K562 (cell line): Measurements from ENCODE around the gene KYAT1. TPM values are rescaled to one million over a fixed set of nuclear protein-coding genes. Genes with fewer than 3 reads are reported as not detected.
A peak's percentile ranks its signal among the peaks of the same experiment; 100 is the strongest.

Experiments used
- CCNT2 ChIP-seq: IDR thresholded peaks from 2 replicates; pipeline ENCODE4 v1.6.1; 2011; ENCODE audit warnings: borderline replicate concordance, low read depth, mild to moderate bottlenecking, moderate library complexity, mixed read lengths, low read length; ENCODE audit not compliant: insufficient read length; ENCODE audit errors: extremely low read depth
- CHCHD3 ChIP-seq: fragments of 250-450 bp; sonication (Bioruptor Pico); IDR thresholded peaks from 2 replicates; pipeline ENCODE4 v2.1.2; 2022; ENCODE audit warnings: mild to moderate bottlenecking
- ELF1 ChIP-seq: fragments of 200-800 bp; sonication (Bioruptor generic); IDR thresholded peaks from 2 replicates; pipeline ENCODE4 v1.6.1; 2016; ENCODE audit warnings: missing genetic modification characterization, missing compliant biosample characterization
- HNRNPK ChIP-seq: fragments of 200-400 bp; formaldehyde crosslinking; IDR thresholded peaks from one replicate; pipeline ENCODE4 v1.6.1; 2018; ENCODE audit warnings: mild to moderate bottlenecking, low read depth, low read length; ENCODE audit not compliant: poor library complexity, severe bottlenecking
- IFI16 ChIP-seq: fragments of 250-450 bp; sonication (Bioruptor Pico); IDR thresholded peaks from 2 replicates; pipeline ENCODE4 v2.1.2; 2022; ENCODE audit warnings: mild to moderate bottlenecking, inconsistent platforms
- JUNB ChIP-seq: fragments of 450-650 bp; formaldehyde crosslinking; conservative IDR thresholded peaks from 2 replicates; pipeline ENCODE4 v1.4.0; 2020; ENCODE audit warnings: mild to moderate bottlenecking
- KDM4B ChIP-seq, 2 experiments: fragments of 450-650 bp in 1 of 2; sonication (generic) in 1 of 2; IDR thresholded peaks; 2 replicates each; pipeline ENCODE4 v1.6.1; 2016 to 2017; ENCODE audit warnings: borderline replicate concordance in 2 of 2, antibody characterized with exemption in 1 of 2, low read depth in 1 of 2, mild to moderate bottlenecking in 1 of 2
- KLF13 ChIP-seq: fragments of 450-650 bp; IDR thresholded peaks from 2 replicates; pipeline ENCODE4 v1.6.1; 2016; ENCODE audit warnings: missing genetic modification characterization, low read depth, mild to moderate bottlenecking, missing compliant biosample characterization, moderate library complexity, borderline replicate concordance
- MXI1 ChIP-seq: IDR thresholded peaks from 2 replicates; pipeline ENCODE4 v1.6.1; 2011; ENCODE audit warnings: low read depth, mild to moderate bottlenecking, improper control_type of control experiment, low read length
- NFIC ChIP-seq: fragments of 450-650 bp; IDR thresholded peaks from 2 replicates; pipeline ENCODE4 v1.6.1; 2017; ENCODE audit warnings: mild to moderate bottlenecking, inconsistent platforms
- NFYB ChIP-seq: IDR thresholded peaks from 2 replicates; pipeline ENCODE4 v1.6.1; 2011; ENCODE audit warnings: mild to moderate bottlenecking, moderate library complexity; ENCODE audit not compliant: insufficient read length; ENCODE audit errors: extremely low read depth
- POLR2AphosphoS2 ChIP-seq: IDR thresholded peaks from 2 replicates; pipeline ENCODE4 v1.6.1; 2012; ENCODE audit warnings: low read length, improper control_type of control experiment
- PTRF ChIP-seq: fragments of 450-650 bp; IDR thresholded peaks from 2 replicates; pipeline ENCODE4 v1.6.1; 2016; ENCODE audit warnings: mild to moderate bottlenecking, missing genetic modification characterization, missing compliant biosample characterization
- TCF7L2 ChIP-seq: fragments of 150-350 bp; IDR thresholded peaks from 2 replicates; pipeline ENCODE4 v1.6.1; 2016; ENCODE audit warnings: low read depth, mild to moderate bottlenecking, low read length, moderate library complexity
- ZNF551 ChIP-seq: fragments of 250-450 bp; sonication (Bioruptor Pico); IDR thresholded peaks from 2 replicates; pipeline ENCODE4 v1.5.0; 2021; ENCODE audit warnings: mild to moderate bottlenecking, moderate library complexity
- polyA plus RNA-seq, 8 experiments: library from polyadenylated mRNA; depleted of rRNA in 4 of 8; stranded (reverse) in 5 of 8; unstranded in 3 of 8; fragments of >200 nt; fragmentation: Nextera tagmentation in 2 of 8; fragmentation: Illumina TruSeq in 1 of 8; extraction: Ambion mirVana in 2 of 8; extraction: Trizol in 1 of 8; gene quantifications; 2 replicates each; pipeline versions ENCODE4 v1.2.1 to v1.2.3, GENCODE V29; 2011 to 2014; ENCODE audit warnings: inconsistent platforms in 1 of 8, missing spikeins in 1 of 8
- total RNA-seq, 7 experiments: library from RNA; depleted of rRNA in 6 of 7; stranded (reverse); fragments of >200 nt in 6 of 7; fragmentation: Illumina TruSeq in 2 of 7; extraction: Trizol in 2 of 7; gene quantifications; 2 replicates each; pipeline versions ENCODE4 v1.2.1 to v1.2.3, GENCODE V29; 2011 to 2021; ENCODE audit warnings: low replicate concordance in 1 of 7
- TF ChIP-seq, protein P1 (sequence below): fragments of 250-450 bp; sonication (Bioruptor Pico); IDR thresholded peaks from 2 replicates; pipeline ENCODE4 v1.8.0; 2022; ENCODE audit warnings: inconsistent platforms, mild to moderate bottlenecking, moderate library complexity, borderline replicate concordance
- TF ChIP-seq, protein P2 (sequence below): fragments of 250-450 bp; sonication (Bioruptor Pico); IDR thresholded peaks from 2 replicates; pipeline ENCODE4 v1.4.0; 2020; ENCODE audit warnings: mild to moderate bottlenecking, moderate library complexity, borderline replicate concordance
- TF ChIP-seq, protein P3 (sequence below): fragments of 250-450 bp; sonication (Bioruptor Pico); IDR thresholded peaks from 2 replicates; pipeline ENCODE4 v1.8.0; 2021; ENCODE audit warnings: borderline replicate concordance, mild to moderate bottlenecking, moderate library complexity; ENCODE audit not compliant: poor library complexity, severe bottlenecking
- TF ChIP-seq, protein P4 (sequence below): sonication (generic); formaldehyde crosslinking; IDR thresholded peaks from 2 replicates; pipeline ENCODE4 v1.8.0; 2022; ENCODE audit warnings: missing genetic modification reagents, mild to moderate bottlenecking, borderline replicate concordance
- TF ChIP-seq, protein P5 (sequence below): fragments of 200-800 bp; sonication (Bioruptor generic); IDR thresholded peaks from 2 replicates; pipeline ENCODE4 v1.6.1; 2017; ENCODE audit warnings: missing genetic modification characterization, missing compliant biosample characterization

Gene KYAT1
- total and polyA plus RNA-seq, 9 of the 15 experiments (the other 6 are each of a cell fraction or from before 2014, with no cell fraction given): 6.4 to 16.8 (median 11.1) TPM

DNA sequence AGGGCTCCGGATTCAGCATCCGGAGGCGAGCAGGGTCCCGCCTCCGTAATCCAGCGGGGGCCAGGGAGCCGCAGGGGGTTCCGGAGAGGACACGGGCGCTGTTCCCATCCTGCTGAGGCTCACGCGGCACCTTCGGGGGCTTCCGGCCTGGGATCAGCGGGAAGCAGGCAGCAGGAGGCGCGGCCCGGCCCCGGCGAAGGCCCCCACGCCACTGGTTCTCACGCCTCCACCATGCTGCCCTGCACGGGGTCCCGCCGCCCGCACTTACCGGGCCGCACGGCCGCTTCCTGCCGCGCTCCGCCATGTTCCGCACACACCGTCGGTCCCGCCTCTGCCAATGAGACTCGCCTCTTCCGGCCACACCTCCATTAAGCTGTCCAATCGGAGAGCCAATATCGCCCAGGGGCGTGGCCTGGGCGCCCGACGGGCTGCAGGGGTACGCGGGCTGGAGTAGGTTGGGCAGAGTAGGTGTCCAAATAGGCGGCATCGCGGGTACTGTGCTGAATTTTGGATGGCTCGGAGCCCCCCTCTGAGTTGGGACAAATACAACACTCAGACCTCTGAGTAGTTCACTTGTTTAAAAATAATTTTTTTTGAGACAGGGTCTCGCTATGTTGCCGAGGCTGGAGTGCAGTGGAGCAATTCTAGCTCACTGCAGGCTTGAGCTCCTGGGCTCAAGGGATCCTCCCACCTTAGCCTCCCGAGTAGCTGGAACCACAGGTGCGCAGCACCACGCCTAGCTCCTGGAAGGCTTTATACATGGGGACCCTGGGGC lies 52.1 kb downstream of the KYAT1 start, which contains the start of gene SPOUT1 (continued):
- TF ChIP-seq NFYB (peak; percentile 43), TCF7L2 (no peak), KDM4B (IDR thresholded peaks at IDR 0.05; ENCODE audit: borderline replicate concordance in 2 of 2, low read depth in 1 of 2) (peak in 1 of 2 experiments; percentile 76; a peak in 1 of 4 replicates), PTRF (tag) (no peak), ZNF551 (CRISPR knock-in tag) (no peak), ELF1 (tag) (peak; percentile 66), IFI16 (CRISPR knock-in tag) (no peak), CCNT2 (peak; percentile 52), POLR2AphosphoS2 (0 out of 2 replicates have a peak, but pooled peaks have one; percentile 42), KLF13 (tag) (peak; percentile 16; the same call in 1 of the 2 replicates), NFIC (no peak), HNRNPK (no peak), MXI1 (no peak), CHCHD3 (CRISPR knock-in tag) (no peak), JUNB (CRISPR knock-in tag) (no peak)
- TF ChIP-seq, protein P1, sequence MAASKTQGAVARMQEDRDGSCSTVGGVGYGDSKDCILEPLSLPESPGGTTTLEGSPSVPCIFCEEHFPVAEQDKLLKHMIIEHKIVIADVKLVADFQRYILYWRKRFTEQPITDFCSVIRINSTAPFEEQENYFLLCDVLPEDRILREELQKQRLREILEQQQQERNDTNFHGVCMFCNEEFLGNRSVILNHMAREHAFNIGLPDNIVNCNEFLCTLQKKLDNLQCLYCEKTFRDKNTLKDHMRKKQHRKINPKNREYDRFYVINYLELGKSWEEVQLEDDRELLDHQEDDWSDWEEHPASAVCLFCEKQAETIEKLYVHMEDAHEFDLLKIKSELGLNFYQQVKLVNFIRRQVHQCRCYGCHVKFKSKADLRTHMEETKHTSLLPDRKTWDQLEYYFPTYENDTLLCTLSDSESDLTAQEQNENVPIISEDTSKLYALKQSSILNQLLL (CRISPR knock-in tag): no peak
- TF ChIP-seq, protein P2, sequence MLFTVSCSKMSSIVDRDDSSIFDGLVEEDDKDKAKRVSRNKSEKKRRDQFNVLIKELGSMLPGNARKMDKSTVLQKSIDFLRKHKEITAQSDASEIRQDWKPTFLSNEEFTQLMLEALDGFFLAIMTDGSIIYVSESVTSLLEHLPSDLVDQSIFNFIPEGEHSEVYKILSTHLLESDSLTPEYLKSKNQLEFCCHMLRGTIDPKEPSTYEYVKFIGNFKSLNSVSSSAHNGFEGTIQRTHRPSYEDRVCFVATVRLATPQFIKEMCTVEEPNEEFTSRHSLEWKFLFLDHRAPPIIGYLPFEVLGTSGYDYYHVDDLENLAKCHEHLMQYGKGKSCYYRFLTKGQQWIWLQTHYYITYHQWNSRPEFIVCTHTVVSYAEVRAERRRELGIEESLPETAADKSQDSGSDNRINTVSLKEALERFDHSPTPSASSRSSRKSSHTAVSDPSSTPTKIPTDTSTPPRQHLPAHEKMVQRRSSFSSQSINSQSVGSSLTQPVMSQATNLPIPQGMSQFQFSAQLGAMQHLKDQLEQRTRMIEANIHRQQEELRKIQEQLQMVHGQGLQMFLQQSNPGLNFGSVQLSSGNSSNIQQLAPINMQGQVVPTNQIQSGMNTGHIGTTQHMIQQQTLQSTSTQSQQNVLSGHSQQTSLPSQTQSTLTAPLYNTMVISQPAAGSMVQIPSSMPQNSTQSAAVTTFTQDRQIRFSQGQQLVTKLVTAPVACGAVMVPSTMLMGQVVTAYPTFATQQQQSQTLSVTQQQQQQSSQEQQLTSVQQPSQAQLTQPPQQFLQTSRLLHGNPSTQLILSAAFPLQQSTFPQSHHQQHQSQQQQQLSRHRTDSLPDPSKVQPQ: no peak
- TF ChIP-seq, protein P3, sequence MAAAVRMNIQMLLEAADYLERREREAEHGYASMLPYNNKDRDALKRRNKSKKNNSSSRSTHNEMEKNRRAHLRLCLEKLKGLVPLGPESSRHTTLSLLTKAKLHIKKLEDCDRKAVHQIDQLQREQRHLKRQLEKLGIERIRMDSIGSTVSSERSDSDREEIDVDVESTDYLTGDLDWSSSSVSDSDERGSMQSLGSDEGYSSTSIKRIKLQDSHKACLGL: no peak
- TF ChIP-seq, protein P4, sequence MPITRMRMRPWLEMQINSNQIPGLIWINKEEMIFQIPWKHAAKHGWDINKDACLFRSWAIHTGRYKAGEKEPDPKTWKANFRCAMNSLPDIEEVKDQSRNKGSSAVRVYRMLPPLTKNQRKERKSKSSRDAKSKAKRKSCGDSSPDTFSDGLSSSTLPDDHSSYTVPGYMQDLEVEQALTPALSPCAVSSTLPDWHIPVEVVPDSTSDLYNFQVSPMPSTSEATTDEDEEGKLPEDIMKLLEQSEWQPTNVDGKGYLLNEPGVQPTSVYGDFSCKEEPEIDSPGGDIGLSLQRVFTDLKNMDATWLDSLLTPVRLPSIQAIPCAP (CRISPR knock-in tag): no peak
- TF ChIP-seq, protein P5, sequence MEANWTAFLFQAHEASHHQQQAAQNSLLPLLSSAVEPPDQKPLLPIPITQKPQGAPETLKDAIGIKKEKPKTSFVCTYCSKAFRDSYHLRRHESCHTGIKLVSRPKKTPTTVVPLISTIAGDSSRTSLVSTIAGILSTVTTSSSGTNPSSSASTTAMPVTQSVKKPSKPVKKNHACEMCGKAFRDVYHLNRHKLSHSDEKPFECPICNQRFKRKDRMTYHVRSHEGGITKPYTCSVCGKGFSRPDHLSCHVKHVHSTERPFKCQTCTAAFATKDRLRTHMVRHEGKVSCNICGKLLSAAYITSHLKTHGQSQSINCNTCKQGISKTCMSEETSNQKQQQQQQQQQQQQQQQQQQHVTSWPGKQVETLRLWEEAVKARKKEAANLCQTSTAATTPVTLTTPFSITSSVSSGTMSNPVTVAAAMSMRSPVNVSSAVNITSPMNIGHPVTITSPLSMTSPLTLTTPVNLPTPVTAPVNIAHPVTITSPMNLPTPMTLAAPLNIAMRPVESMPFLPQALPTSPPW (CRISPR knock-in tag): no peak
